Tibial nerve (tissue), 4 donors: ENCODE results near the gene CD7. TPM values are rescaled to one million over a fixed set of nuclear protein-coding genes. Genes with fewer than 3 reads are reported as not detected.

ENCODE experiments used
- DNase-seq, 2 donors: peaks; one replicate each; pipeline ENCODE4 v3.0.0-alpha.2; 2019; ENCODE audit warnings: low spot score in 2 of 2
- H3K27ac ChIP-seq, 4 donors: fragments of 200-600 bp; sonication (generic) in 3 of 4; one replicate each; pipeline ENCODE4 v1.5.1; 2017 to 2019; ENCODE audit warnings: mild to moderate bottlenecking in 1 of 4
- H3K27me3 ChIP-seq, 2 donors: fragments of 200-600 bp; sonication (generic) in 1 of 2; one replicate each; pipeline versions ENCODE4 v1.5.1 to v1.6.0; 2017 to 2019
- H3K36me3 ChIP-seq, 3 donors: fragments of 200-600 bp; sonication (generic); one replicate each; pipeline ENCODE4 v1.5.1; 2018 to 2019
- H3K4me1 ChIP-seq, 4 donors: fragments of 200-600 bp; sonication (generic) in 3 of 4; one replicate each; pipeline ENCODE4 v1.5.1; 2017 to 2019
- H3K4me3 ChIP-seq, 4 donors: fragments of 200-600 bp; sonication (generic) in 3 of 4; one replicate each; pipeline ENCODE4 v1.5.1; 2017 to 2019; ENCODE audit warnings: mild to moderate bottlenecking in 1 of 4, moderate library complexity in 1 of 4
- H3K9me3 ChIP-seq, 4 donors: fragments of 200-600 bp; sonication (generic) in 3 of 4; one replicate each; pipeline ENCODE4 v1.5.1; 2017 to 2019
- EP300 ChIP-seq, 2 donors: sonication (generic); formaldehyde crosslinking; IDR thresholded peaks; one replicate each; pipeline ENCODE4 v1.6.1; 2017; ENCODE audit warnings: antibody characterized with exemption in 2 of 2, mild to moderate bottlenecking in 1 of 2
- POLR2A ChIP-seq, 2 donors: fragments of 450-650 bp; IDR thresholded peaks; one replicate each; pipeline ENCODE4 v1.6.1; 2017; ENCODE audit warnings: antibody characterized with exemption in 2 of 2, mild to moderate bottlenecking in 2 of 2, moderate library complexity in 2 of 2
- WGBS, 2 donors: methylation state at CpG; one replicate each; pipeline ENCODE4 v1.1.5; 2018; 5-methylcytosine and 5-hydroxymethylcytosine counted together
- total RNA-seq, 4 donors: library from RNA; depleted of rRNA; stranded (reverse); fragments of >200 nt; gene quantifications; one replicate each; pipeline ENCODE4 v1.1.0, GENCODE V29; 2016
- TF ChIP-seq, protein P1 (sequence below), 5 experiments: fragments of 200-600 bp in 3 of 5; fragments of 450-650 bp in 2 of 5; sonication (generic) in 3 of 5; IDR thresholded peaks; one replicate each; pipeline ENCODE4 v1.5.1; 2016 to 2019; ENCODE audit warnings: antibody characterized with exemption in 5 of 5, mild to moderate bottlenecking in 3 of 5, moderate library complexity in 2 of 5

The CD7 gene
- total RNA-seq, 4 donors from 2014 or later, result 0.63 to 0.90 TPM; not detected in 2

DNA sequence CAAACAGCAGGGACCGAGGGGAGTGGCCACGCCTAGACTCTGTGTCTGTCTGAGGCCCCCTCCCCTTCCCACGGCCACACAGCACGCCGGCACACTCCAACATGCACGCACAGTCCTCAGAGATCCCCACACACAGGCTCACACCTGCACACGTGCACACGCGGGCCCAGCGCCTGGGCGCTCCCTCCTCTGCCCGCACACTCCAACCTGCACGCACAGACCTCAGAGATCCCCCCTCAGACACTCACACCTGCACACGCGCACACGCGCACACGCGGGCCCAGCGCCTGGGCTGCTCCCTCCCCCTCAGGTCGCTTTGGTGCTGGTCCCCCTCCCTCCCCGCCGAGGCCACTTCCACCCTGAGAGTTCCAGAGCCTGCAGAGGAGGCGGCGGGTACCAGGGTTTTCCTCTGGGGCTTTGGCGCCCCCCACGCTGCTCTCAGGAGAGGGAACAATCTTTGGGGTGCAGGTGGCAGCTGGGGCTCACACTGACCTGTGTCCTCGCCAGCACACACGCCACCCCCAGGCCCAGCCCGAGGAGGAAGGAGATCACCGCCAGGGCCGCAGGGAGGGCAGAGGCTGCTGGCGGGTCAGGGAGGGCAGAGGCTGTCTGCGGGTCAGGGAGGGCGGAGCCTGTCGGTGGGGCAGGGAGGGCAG is 1.6 kb downstream of the CD7 start:
- no peak for TF ChIP-seq POLR2A (IDR thresholded peaks at IDR 0.05)
- TF ChIP-seq EP300 (IDR thresholded peaks at IDR 0.05), result no peak
- H3K4me3 ChIP-seq, result peak overlapping the region in 2 of 4 donors; percentile 20 to 22
- H3K9me3 ChIP-seq, result no peaks in the 10 kb centered on the region
- no peaks in the 10 kb centered on the region for H3K36me3 ChIP-seq
- peaks cover 0 to 20% (median 7%) of the 10 kb centered on the region in 4 donors for H3K4me1 ChIP-seq
- no peak overlapping the region for H3K27ac ChIP-seq
- H3K27me3 ChIP-seq, result peaks cover 0 to 58% of the 10 kb centered on the region in 2 donors
- WGBS, 2 donors, result 26 to 28% methylated on average over 24 to 32 of the region's 36 CpGs
- no peak for DNase-seq

DNA sequence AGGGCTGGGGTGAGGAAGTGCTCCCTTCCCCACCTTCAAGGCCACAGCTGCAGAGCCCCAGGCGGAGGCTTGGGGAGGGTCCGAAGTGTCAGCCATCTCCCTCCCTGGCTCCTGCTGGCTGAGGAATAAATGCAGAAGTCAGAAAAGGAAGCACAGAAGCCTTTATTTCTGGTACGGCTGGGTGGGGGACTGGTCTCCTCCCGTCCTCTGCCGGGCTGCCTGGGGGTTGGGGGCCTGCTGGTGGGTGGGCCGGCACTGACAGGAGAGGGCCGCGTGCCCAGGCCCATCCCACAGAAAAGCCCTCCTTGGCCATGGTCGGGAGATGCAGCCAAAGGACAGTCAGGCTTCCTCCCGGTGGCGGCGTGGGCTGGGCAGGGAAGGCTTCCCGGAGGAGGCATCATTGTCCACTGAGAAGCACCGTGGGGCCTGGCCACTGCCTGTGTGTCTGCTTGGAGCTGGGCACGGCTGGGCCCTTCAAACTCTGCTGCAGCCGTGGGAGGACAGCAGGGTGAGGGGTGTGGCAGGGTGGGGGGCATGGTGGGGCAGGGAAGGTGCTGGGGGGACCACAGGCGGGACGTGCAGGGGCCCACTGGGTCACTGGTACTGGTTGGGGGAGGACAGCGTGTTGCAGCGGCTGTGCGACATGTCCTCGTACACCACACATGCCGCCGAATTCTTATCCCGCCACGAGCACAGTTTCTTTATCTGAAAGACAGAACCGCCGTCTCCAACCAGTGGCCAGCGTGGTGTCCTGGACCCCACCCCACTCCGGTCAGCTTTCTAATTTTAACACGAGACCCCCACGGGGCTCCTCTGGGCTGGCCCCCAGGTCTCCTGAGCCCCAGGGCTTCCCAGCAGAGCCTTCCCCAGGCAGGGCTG is 2.4 kb downstream of the CD7 start:
- H3K4me3 ChIP-seq, result peak overlapping the region in 1 of 4 donors; percentile 20
- TF ChIP-seq EP300 (IDR thresholded peaks at IDR 0.05), result no peak
- TF ChIP-seq, protein P1, sequence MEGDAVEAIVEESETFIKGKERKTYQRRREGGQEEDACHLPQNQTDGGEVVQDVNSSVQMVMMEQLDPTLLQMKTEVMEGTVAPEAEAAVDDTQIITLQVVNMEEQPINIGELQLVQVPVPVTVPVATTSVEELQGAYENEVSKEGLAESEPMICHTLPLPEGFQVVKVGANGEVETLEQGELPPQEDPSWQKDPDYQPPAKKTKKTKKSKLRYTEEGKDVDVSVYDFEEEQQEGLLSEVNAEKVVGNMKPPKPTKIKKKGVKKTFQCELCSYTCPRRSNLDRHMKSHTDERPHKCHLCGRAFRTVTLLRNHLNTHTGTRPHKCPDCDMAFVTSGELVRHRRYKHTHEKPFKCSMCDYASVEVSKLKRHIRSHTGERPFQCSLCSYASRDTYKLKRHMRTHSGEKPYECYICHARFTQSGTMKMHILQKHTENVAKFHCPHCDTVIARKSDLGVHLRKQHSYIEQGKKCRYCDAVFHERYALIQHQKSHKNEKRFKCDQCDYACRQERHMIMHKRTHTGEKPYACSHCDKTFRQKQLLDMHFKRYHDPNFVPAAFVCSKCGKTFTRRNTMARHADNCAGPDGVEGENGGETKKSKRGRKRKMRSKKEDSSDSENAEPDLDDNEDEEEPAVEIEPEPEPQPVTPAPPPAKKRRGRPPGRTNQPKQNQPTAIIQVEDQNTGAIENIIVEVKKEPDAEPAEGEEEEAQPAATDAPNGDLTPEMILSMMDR (IDR thresholded peaks at IDR 0.05), result no peak
- H3K36me3 ChIP-seq, result no peaks in the 10 kb centered on the region
- DNase-seq, result no peak
- peaks cover 0 to 64% of the 10 kb centered on the region in 2 donors for H3K27me3 ChIP-seq
- H3K27ac ChIP-seq, result no peak overlapping the region
- 43 to 52% methylated on average over 12 to 23 of the region's 32 CpGs for WGBS, 2 donors
- no peaks in the 10 kb centered on the region for H3K9me3 ChIP-seq
- H3K4me1 ChIP-seq, result peaks cover 0 to 19% (median 7%) of the 10 kb centered on the region in 4 donors

DNA sequence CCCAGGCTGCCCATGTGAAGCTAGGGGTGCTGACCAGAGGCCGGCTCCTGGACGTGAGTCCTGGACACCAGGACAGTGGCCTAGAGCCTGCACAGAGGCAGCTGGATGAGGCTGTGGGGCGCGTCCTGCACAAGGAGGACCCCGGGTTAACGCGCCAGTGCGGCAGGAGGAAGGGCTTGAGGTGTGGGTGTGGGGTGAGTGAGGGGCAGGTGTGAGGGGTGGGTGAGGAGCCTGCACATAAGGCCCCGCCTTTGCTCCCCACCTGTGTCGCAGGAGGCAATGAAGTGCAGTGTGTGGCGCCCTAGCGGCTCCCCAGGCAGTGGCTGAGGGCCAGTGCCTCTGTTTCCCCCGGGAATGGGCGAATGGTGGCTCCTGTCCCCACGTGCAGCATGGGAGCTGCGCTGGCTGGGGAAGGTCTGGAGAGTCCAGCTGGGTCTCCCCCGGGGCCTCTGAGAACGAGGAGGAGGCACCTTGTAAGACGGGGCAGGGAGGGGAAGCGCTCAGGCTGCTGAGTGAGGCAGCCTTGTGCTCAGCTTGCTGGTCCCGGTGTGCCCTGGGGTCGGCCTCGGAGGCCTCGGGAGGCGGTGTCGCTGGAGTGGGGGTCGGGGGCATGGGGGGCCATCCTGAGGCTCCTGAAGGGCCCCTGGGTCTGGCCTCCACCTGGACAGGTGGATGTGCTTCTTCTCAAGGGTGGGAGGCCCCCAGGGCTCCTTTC is 3.2 kb downstream of the CD7 start:
- DNase-seq, result no peak
- no peak for TF ChIP-seq POLR2A (IDR thresholded peaks at IDR 0.05)
- TF ChIP-seq EP300 (IDR thresholded peaks at IDR 0.05), result no peak
- TF ChIP-seq, protein P1 (IDR thresholded peaks at IDR 0.05), result no peak
- H3K4me3 ChIP-seq, result no peak overlapping the region
- peaks cover 0 to 72% of the 10 kb centered on the region in 2 donors for H3K27me3 ChIP-seq
- H3K9me3 ChIP-seq, result no peaks in the 10 kb centered on the region
- peaks cover 0 to 19% (median 7%) of the 10 kb centered on the region in 4 donors for H3K4me1 ChIP-seq
- no peak overlapping the region for H3K27ac ChIP-seq
- H3K36me3 ChIP-seq, result no peaks in the 10 kb centered on the region
- 72 to 78% methylated on average over 21 to 23 of the region's 27 CpGs for WGBS, 2 donors

DNA sequence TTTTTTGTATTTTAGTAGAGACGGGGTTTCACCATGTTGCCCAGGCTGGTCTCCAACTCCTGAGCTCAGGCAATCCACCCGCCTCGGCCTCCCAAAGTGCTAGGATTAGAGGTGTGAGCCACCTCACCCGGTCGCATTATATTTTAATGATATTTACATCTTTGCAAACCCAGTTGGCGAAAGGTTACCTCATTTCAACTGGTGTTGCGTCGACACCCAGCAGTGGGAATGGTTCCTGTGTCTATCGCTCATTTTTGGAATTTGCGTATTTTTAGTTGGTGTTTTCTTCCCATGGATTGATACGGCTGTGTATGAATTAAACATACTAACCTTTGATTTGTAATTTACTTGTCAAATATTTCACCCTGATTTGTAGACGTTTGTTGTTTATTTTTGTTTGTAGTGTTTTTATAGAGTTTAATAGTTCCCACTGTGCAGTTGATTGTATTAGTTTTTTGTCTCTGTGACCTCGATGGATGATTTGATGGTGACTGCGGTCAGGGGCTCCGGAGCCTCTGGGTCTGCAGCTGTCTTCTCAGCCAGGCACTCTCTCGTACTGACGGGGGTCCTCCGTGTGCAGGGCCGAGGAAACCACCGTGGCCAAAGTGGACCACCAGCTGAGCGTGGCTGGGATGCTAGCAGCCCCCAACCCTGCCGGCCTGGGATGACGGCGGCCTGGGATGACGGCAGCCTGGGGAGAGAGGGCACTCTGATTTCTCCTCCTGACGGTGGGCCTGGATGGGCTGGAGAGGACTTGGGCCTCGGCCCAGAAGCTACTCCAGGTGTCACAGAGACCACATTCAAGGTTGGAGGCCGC is 4.0 kb downstream of the CD7 start:
- H3K27me3 ChIP-seq, result peaks cover 0 to 75% of the 10 kb centered on the region in 2 donors
- DNase-seq, result no peak
- 75 to 78% methylated on average over 24 to 27 of the region's 28 CpGs for WGBS, 2 donors
- no peak overlapping the region for H3K4me3 ChIP-seq
- no peak for TF ChIP-seq POLR2A (IDR thresholded peaks at IDR 0.05)
- TF ChIP-seq EP300 (IDR thresholded peaks at IDR 0.05), result no peak
- TF ChIP-seq, protein P1 (IDR thresholded peaks at IDR 0.05), result no peak
- H3K4me1 ChIP-seq, result peaks cover 0 to 19% (median 7%) of the 10 kb centered on the region in 4 donors
- H3K27ac ChIP-seq, result no peak overlapping the region
- no peaks in the 10 kb centered on the region for H3K9me3 ChIP-seq
- no peaks in the 10 kb centered on the region for H3K36me3 ChIP-seq

DNA sequence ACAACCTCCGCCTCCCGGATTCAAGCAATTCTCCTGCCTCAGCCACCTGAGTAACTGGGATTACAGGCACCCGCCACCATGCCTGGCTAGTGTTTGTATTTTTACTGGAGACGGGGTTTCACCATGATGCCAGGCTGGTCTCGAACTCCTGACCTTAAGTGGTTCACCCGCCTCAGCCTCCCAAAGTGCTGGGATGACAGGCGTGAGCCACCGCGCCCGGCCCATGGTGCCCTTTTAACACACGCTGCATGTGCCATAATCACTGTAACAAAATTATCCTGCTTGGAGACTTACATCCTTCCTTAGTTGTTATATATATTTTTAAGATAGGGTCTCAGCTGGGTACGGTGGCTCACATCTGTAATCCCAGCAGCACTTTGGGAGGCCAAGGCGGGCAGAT is 5.4 kb downstream of the CD7 start:
- TF ChIP-seq POLR2A (IDR thresholded peaks at IDR 0.05) (no peak), EP300 (IDR thresholded peaks at IDR 0.05) (no peak)
- TF ChIP-seq, protein P1 (IDR thresholded peaks at IDR 0.05), result no peak

More for the DNA sequence above, 5.4 kb downstream of the CD7 start:
- Histone ChIP-seq H3K36me3 (no peaks in the 10 kb centered on the region), H3K4me3 (no peak overlapping the region), H3K4me1 (peaks cover 0 to 19% (median 7%) of the 10 kb centered on the region in 4 donors), H3K27me3 (peaks cover 0 to 79% of the 10 kb centered on the region in 2 donors), H3K27ac (no peak overlapping the region), H3K9me3 (no peaks in the 10 kb centered on the region)
- DNase-seq, result no peak
- WGBS, 2 donors, result 93 to 94% methylated on average over 13 of the region's 13 CpGs
